ENCODE measurements around the gene BCAR3.

DNA sequence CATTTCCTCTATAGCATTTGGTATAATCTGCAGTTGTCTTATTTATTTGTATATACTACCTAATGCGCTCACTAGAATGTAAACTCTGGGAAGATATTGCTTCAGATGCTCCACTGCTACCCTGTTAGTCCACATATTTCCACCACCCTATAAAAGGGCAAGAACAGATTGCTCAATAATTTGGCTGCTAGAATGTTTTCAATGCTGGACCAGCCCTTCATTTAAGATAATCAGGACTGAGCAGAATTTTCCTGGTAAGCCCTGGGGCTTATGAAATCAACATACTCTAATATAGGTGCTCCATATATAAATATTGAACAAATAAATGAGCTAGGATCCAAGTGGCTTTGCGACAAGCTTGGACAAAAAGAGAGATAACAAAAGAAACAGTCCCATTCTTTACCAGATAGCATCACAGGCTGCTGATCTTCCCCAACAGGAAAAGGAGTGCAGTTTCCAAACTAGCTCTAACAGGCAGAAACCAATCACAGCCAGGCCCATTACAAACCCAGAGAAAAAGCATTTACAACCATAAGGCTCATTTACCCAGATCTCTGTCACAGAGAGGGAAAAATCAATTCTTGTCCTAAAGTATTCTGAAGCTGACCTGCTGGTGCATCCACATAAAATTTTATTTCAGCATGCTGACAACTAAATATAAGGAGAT lies 8.3 kb downstream of the BCAR3 start:
- TF ChIP-seq, protein P1, sequence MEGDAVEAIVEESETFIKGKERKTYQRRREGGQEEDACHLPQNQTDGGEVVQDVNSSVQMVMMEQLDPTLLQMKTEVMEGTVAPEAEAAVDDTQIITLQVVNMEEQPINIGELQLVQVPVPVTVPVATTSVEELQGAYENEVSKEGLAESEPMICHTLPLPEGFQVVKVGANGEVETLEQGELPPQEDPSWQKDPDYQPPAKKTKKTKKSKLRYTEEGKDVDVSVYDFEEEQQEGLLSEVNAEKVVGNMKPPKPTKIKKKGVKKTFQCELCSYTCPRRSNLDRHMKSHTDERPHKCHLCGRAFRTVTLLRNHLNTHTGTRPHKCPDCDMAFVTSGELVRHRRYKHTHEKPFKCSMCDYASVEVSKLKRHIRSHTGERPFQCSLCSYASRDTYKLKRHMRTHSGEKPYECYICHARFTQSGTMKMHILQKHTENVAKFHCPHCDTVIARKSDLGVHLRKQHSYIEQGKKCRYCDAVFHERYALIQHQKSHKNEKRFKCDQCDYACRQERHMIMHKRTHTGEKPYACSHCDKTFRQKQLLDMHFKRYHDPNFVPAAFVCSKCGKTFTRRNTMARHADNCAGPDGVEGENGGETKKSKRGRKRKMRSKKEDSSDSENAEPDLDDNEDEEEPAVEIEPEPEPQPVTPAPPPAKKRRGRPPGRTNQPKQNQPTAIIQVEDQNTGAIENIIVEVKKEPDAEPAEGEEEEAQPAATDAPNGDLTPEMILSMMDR (IDR thresholded peaks at IDR 0.05; ENCODE audit: insufficient read depth, low read length, poor library complexity, severe bottlenecking), result no peak
- no peak for TF ChIP-seq EZH2phosphoT487 (conservative IDR thresholded peaks at IDR 0.05; ENCODE audit: low read length)

Data from SU-DHL-6 (cell line).